HepG2 (cell line): ENCODE data around the gene KLHL35. TPM values are rescaled to one million over a fixed set of nuclear protein-coding genes. Genes with fewer than 3 reads are reported as not detected.

ENCODE experiments used
- ATAC-seq: fragments of 200-7000 bp; cut with Tn5 transposase; 3 replicates; pipeline ENCODE4 v1.9.1; 2020; ENCODE audit warnings: mild to moderate bottlenecking, moderate library complexity
- BruUV-seq: library from RNA; stranded (reverse); fragments of 400-500 nt; replicated peaks from 2 replicates; lab custom pipeline; 2021; lab: Mats Ljungman, UMichigan
- CTCF ChIA-PET: fragments of 300-600 bp; formaldehyde crosslinking; extraction: SDS; loops from one replicate; lab custom pipeline; 2021; ENCODE audit warnings: low total read pairs, inconsistent platforms, low intra/inter-chr PET ratio; lab: Yijun Ruan, JAX
- POLR2A ChIA-PET: fragments of 350-600 bp; sonication (Branson Sonifier 250); formaldehyde crosslinking; loops from one replicate; lab custom pipeline; 2020; ENCODE audit warnings: antibody characterized with exemption, inconsistent platforms; lab: Yijun Ruan, JAX
- DNase-seq: peaks from one replicate; pipeline ENCODE4 v3.0.0-alpha.2; 2015; ENCODE audit warnings: low spot score
- FAIRE-seq: peaks from 3 replicates; lab custom pipeline; 2011; peaks lifted over from hg19 to GRCh38; lab: Jason Lieb, UNC
- H2AFZ ChIP-seq: one replicate; pipeline ENCODE4 v1.6.1; 2011; ENCODE audit warnings: low read length, inconsistent platforms
- H3K27ac ChIP-seq: fragments of 300-600 bp; 3 replicates; pipeline ENCODE4 v1.8.0; 2011; ENCODE audit warnings: mixed run types, mild to moderate bottlenecking, mixed read lengths, low read length, inconsistent platforms; ENCODE audit not compliant: insufficient read depth; ENCODE audit errors: extremely low read length
- H3K27me3 ChIP-seq, 2 experiments: fragments of 200-600 bp in 1 of 2; 2 replicates in 1 of 2; 3 replicates in 1 of 2; pipeline versions ENCODE4 v1.6.0 to v1.8.0; 2011; ENCODE audit warnings: low read length in 2 of 2, mild to moderate bottlenecking in 2 of 2, moderate library complexity in 2 of 2, inconsistent platforms in 1 of 2; ENCODE audit not compliant: insufficient read depth in 2 of 2, control insufficient read depth in 1 of 2
- H3K36me3 ChIP-seq, 2 experiments: fragments of 200-600 bp in 1 of 2; replicated peaks in 1 of 2; 2 replicates in 1 of 2; 3 replicates in 1 of 2; pipeline versions ENCODE4 v1.5.1 to v1.8.0; 2011; ENCODE audit warnings: low read length in 2 of 2, inconsistent platforms in 1 of 2; ENCODE audit not compliant: insufficient read depth in 2 of 2, control insufficient read depth in 1 of 2
- H3K4me1 ChIP-seq: 2 replicates; pipeline ENCODE4 v1.5.1; 2012; ENCODE audit warnings: low read length, inconsistent platforms; ENCODE audit not compliant: insufficient read depth
- H3K4me2 ChIP-seq: 2 replicates; pipeline ENCODE4 v1.6.0; 2011; ENCODE audit warnings: low read depth, low read length, inconsistent platforms
- H3K4me3 ChIP-seq, 3 experiments: fragments of 200-600 bp in 1 of 3; sonication (generic), shearing (Covaris generic) in 1 of 3; replicated peaks in 1 of 3; 2 replicates each; pipeline ENCODE4 v1.5.1; 2011 to 2016; ENCODE audit warnings: low read length in 3 of 3, inconsistent platforms in 2 of 3, low read depth in 2 of 3, mild to moderate bottlenecking in 2 of 3, control low read depth in 1 of 3, mixed read lengths in 1 of 3; ENCODE audit not compliant: insufficient read depth in 1 of 3
- H3K79me2 ChIP-seq: one replicate; pipeline ENCODE4 v1.6.1; 2011; ENCODE audit warnings: low read length, inconsistent platforms; ENCODE audit not compliant: insufficient read depth
- H3K9ac ChIP-seq: 2 replicates; pipeline ENCODE4 v1.6.0; 2011; ENCODE audit warnings: mild to moderate bottlenecking, low read depth, low read length, inconsistent platforms; ENCODE audit not compliant: insufficient read depth
- H3K9me3 ChIP-seq: 2 replicates; pipeline ENCODE4 v1.5.1; 2012; ENCODE audit warnings: mild to moderate bottlenecking, low read length
- H4K20me1 ChIP-seq: 2 replicates; pipeline ENCODE4 v1.6.0; 2011; ENCODE audit warnings: inconsistent platforms, mild to moderate bottlenecking, low read length, moderate library complexity; ENCODE audit not compliant: insufficient read depth
- AKAP8 ChIP-seq: sonication (generic); formaldehyde crosslinking; IDR thresholded peaks from 2 replicates; pipeline ENCODE4 v1.5.1; 2020; ENCODE audit warnings: mild to moderate bottlenecking, missing genetic modification reagents
- MXD3 ChIP-seq: IDR thresholded peaks from 2 replicates; pipeline ENCODE4 v1.6.1; 2016; ENCODE audit warnings: mild to moderate bottlenecking, missing biosample characterization, missing genetic modification reagents
- RORA ChIP-seq: sonication (generic); formaldehyde crosslinking; IDR thresholded peaks from 2 replicates; pipeline ENCODE4 v1.5.0; 2020; ENCODE audit warnings: mild to moderate bottlenecking, missing genetic modification reagents, moderate library complexity
- SAFB2 ChIP-seq: sonication (generic); formaldehyde crosslinking; IDR thresholded peaks from 2 replicates; pipeline ENCODE4 v1.5.1; 2020; ENCODE audit warnings: missing genetic modification reagents, low read depth, mild to moderate bottlenecking, borderline replicate concordance
- SALL1 ChIP-seq: sonication (generic); formaldehyde crosslinking; IDR thresholded peaks from 2 replicates; pipeline ENCODE4 v1.8.0; 2022; ENCODE audit warnings: mild to moderate bottlenecking, missing genetic modification reagents
- SNAPC4 ChIP-seq: sonication (generic); formaldehyde crosslinking; IDR thresholded peaks from 2 replicates; pipeline ENCODE4 v1.4.0; 2020; ENCODE audit warnings: mild to moderate bottlenecking, missing genetic modification reagents
- TAF1 ChIP-seq: sonication (generic); formaldehyde crosslinking; IDR thresholded peaks from 2 replicates; pipeline ENCODE4 v1.4.0; 2020; ENCODE audit warnings: missing genetic modification reagents
- ZNF17 ChIP-seq: sonication (generic); formaldehyde crosslinking; IDR thresholded peaks from 2 replicates; pipeline ENCODE4 v1.5.0; 2020; ENCODE audit warnings: mild to moderate bottlenecking, missing genetic modification reagents
- ZNF44 ChIP-seq: sonication (generic); formaldehyde crosslinking; IDR thresholded peaks from 2 replicates; pipeline ENCODE4 v1.5.1; 2020; ENCODE audit warnings: mild to moderate bottlenecking, missing genetic modification reagents
- ZSCAN29 ChIP-seq: sonication (generic); formaldehyde crosslinking; conservative IDR thresholded peaks from 2 replicates; pipeline ENCODE4 v1.4.0; 2020; ENCODE audit warnings: mild to moderate bottlenecking, missing genetic modification reagents
- WGBS: methylation state at CpG from one replicate; pipeline ENCODE4 v1.1.6; 2017; ENCODE audit warnings: low lambda C conversion rate; 5-methylcytosine and 5-hydroxymethylcytosine counted together
- in situ Hi-C: cut with HindIII; loops from 2 replicates; pipeline ENCODE4 v1.10.0; 2017; ENCODE audit warnings: low pct_unique_long_range_greater_than_20kb; ENCODE audit not compliant: extremely low pct_ligation_motif_present
- intact Hi-C: fragments of 100-400 bp; cut with micrococcal nuclease; formaldehyde crosslinking; loops from one replicate; pipeline ENCODE4 v1.10.0; 2022; ENCODE audit not compliant: unreplicated experiment
- polyA plus RNA-seq, 8 experiments: library from polyadenylated mRNA; depleted of rRNA in 3 of 8; stranded (reverse) in 7 of 8; unstranded in 1 of 8; fragments of >200 nt; fragmentation: Illumina TruSeq in 4 of 8; extraction: Trizol in 4 of 8; gene quantifications; 2 replicates each; pipeline versions ENCODE4 v1.2.1 to v1.2.3, GENCODE V29; 2011 to 2016; ENCODE audit warnings: low read depth in 4 of 8, missing spikeins in 1 of 8, mixed read lengths in 1 of 8; ENCODE audit not compliant: insufficient read depth in 1 of 8
- total RNA-seq, 5 experiments: library from RNA; depleted of rRNA; stranded (reverse); fragments of >200 nt; fragmentation: Illumina TruSeq; extraction: Trizol; gene quantifications; 2 replicates each; pipeline ENCODE4 v1.2.3, GENCODE V29; 2016; ENCODE audit warnings: low read depth in 1 of 5
- TF ChIP-seq, protein P1 (sequence below), 2 experiments: sonication (generic) in 1 of 2; formaldehyde crosslinking in 1 of 2; IDR thresholded peaks; 2 replicates each; pipeline versions ENCODE4 v1.6.1 to v1.9.0; 2014 to 2022; ENCODE audit warnings: antibody characterized with exemption in 1 of 2, borderline replicate concordance in 1 of 2, inconsistent platforms in 1 of 2, low read depth in 1 of 2, missing genetic modification reagents in 1 of 2

The KLHL35 gene
- total and polyA plus RNA-seq, 2 of the 13 experiments (the other 11 are each of a cell fraction or from before 2014, with no cell fraction given), result not detected

DNA sequence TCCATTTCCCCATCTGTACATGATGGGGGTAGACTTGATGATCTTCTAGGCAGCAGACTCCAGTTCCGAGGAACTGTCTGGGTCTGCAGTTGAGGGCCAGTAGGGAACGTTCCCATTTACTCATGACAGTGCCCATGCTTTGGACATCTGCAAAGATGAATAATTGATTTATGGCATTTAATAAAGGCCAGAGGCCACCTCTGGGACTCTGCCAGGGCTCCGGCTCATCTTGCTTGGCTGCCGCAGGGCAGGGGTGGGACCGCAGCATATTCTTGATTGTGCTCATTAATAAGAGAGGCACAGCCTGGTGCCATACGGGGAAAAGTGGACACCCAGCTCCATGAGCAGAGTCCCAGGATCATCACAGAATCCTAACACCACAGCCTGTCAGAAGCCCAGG is 28.1 kb upstream of the KLHL35 start (continued):
- no peak for TF ChIP-seq SNAPC4
- TF ChIP-seq, all 625 proteins: peak for 0

DNA sequence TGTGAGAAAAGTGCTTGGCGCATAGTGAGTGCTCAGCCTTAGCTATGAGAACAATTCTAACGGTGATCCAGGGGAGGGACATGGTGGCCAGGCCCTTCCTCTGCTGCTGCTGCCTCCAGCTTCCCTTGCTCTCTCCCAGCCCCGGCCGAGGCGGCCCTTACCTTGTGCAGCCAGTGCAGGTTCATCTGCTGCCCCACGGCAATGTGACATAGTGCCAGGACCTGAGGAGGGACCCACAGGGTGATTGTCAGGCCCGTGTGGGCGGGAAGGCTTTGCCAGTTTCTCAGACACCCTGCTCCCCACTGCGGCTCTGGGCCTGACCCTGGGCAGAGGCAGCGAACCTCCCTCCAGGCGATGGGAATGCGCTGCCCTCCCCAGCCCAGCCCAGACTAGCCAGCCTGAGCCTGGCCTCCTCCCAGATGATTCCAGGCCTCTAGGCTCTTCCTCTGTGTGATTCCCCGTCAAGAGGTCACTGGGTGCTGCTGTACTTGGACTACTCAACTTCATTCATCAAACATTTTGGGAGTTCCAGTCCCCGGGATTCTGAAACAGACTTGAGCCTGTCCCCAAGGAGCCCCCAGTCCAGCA is 23.7 kb upstream of the KLHL35 start:
- Histone ChIP-seq H4K20me1 (no peaks in the 10 kb centered on the region), H2AFZ (no peak overlapping the region), H3K9me3 (no peaks in the 10 kb centered on the region), H3K9ac (no peak overlapping the region), H3K36me3 (peaks cover 42 to 71% of the 10 kb centered on the region in 2 experiments; a peak in 4 of 5 replicates), H3K27me3 (no peaks in the 10 kb centered on the region), H3K27ac (no peak overlapping the region), H3K4me1 (no peaks in the 10 kb centered on the region), H3K79me2 (no peaks in the 10 kb centered on the region), H3K4me3 (no peak overlapping the region), H3K4me2 (no peak overlapping the region)
- ChIA-PET POLR2A (no interaction called here), CTCF (no interaction called here)
- DNase-seq, result no peak
- FAIRE-seq, result no peak
- ATAC-seq, result no peak
- 96% methylated on average over 9 of the region's 14 CpGs for WGBS
- no TSS peak for BruUV-seq
- no peak for TF ChIP-seq ZSCAN29 (CRISPR knock-in tag)
- no peak for TF ChIP-seq AKAP8 (CRISPR knock-in tag)
- no peak for TF ChIP-seq MXD3 (CRISPR knock-in tag)
- no peak for TF ChIP-seq TAF1 (CRISPR knock-in tag)
- TF ChIP-seq RORA, result no peak
- no peak for TF ChIP-seq SAFB2
- no peak for TF ChIP-seq ZNF44 (CRISPR knock-in tag)
- TF ChIP-seq SALL1 (CRISPR knock-in tag), result no peak
- TF ChIP-seq, protein P1, sequence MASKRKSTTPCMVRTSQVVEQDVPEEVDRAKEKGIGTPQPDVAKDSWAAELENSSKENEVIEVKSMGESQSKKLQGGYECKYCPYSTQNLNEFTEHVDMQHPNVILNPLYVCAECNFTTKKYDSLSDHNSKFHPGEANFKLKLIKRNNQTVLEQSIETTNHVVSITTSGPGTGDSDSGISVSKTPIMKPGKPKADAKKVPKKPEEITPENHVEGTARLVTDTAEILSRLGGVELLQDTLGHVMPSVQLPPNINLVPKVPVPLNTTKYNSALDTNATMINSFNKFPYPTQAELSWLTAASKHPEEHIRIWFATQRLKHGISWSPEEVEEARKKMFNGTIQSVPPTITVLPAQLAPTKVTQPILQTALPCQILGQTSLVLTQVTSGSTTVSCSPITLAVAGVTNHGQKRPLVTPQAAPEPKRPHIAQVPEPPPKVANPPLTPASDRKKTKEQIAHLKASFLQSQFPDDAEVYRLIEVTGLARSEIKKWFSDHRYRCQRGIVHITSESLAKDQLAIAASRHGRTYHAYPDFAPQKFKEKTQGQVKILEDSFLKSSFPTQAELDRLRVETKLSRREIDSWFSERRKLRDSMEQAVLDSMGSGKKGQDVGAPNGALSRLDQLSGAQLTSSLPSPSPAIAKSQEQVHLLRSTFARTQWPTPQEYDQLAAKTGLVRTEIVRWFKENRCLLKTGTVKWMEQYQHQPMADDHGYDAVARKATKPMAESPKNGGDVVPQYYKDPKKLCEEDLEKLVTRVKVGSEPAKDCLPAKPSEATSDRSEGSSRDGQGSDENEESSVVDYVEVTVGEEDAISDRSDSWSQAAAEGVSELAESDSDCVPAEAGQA (IDR thresholded peaks at IDR 0.05; ENCODE audit: low read depth), result no peak
- TF ChIP-seq, protein P1 (CRISPR knock-in tag; IDR thresholded peaks at IDR 0.05; ENCODE audit: borderline replicate concordance), result no peak
- TF ChIP-seq ZNF17 (CRISPR knock-in tag), result no peak
- intact Hi-C loops, result no loop called here
- in situ Hi-C loops, result no loop called here
